ENCODE data around the gene CEP126.
A peak's percentile ranks its signal among the peaks of the same experiment; 100 is the strongest.

Gene CEP126

DNA sequence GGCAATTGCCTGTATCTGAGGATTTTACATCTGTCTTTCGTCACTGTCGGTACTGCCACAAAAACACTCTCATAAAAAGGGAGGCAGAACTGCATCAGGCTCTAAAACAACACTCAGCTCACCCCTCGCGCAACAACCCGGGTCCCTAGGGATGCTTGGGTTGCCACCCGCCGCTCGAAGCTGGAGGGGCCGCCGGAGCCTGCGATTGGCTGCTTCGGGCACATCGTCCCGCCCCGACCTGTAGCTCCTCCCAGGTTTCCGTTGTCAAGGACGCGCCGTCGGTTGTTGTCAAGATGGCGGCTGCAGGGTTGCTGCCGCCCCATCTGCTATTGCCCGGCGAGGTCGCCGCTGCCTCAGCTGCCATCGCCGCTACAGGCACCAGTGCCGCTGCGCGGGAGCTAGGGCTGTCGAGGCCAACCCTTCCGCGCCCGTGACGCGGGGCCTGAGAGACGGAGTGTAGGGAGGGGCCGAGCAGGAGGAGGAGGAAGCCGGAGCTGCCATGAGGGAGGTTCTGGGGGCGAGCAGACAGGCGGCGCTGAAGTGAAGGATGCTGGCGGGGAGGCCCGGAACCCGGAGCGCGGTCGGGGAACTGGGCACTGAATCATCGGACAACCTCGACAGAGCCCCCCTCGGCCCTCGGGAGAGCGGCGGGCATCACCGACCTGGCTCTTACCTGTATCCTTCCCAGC, at the start of gene CEP126:
CEP126 (plus strand) TSS at position 273 of the 689 bp plus-strand sequence; CDS start at position 548, 275 bp downstream.
- DNase-seq = peak; percentile 93

DNA sequence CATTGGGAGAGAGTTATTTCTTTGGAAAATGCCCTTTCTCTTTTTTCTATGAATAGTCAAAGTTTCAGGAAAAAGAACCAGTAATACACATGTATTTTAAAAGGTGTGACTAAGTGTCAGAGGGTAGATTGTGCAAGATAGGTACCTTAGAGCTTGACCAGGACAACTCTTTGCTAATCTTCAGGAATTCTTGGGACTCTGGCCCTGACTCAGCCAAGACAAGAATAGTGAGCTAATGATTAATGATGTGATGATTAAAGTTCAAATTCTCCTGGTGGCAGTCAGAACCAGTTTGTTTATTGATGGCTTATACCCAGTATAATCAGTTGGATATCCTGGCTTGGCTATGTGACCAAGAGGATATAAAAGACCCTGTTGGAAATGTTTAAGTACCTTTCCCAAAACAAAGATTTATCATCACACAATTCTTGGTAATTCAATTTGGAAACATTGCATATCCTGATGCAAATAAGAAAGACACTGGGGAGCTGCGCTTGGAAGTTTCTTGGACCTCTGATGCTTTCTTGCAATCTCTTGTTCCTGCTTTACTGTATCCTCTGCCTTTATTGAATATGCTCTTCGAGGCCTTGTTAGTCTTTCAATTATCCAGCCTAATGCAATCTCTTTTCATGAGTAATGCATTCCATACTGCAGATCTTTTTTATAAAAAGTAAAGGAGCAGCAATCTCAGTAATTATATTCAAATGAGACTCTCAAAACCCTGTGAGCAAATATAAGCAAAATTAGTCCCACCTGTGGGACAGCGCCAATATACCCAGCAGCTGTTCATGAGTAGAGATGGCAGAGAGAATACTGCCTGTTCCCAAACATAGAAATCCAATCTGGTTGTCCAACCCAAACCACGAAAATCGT, 48.0 kb upstream of the CEP126 start:
- no peak for DNase-seq

- DNase-seq = no peak
Measured at GRCh38 chr11:101867951-101868350, 46.9 kb upstream of the CEP126 start.

- no peak for DNase-seq
Measured at GRCh38 chr11:101870510-101870909, 44.3 kb upstream of the CEP126 start.

- DNase-seq = no peak
Measured at GRCh38 chr11:101872171-101872882, 42.5 kb upstream of the CEP126 start.

DNA sequence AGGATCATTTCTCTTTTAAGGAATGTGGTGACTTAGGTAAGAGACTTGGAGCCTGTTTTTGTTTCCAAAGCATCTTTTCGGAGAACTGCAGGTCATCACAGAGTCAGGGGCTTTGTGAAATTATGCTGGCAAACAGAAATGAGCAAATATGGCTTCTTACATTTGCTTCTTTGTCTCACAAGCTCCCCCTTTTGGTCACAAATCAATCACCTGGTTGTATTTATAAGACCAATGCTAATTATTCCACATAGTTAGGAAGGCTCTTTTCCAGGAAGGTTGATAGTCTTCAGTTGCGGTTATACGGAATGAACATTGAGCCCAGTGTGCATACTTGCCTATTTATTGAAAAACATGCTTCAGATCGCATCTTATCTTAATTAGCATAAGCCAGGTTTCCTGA, 34.6 kb upstream of the CEP126 start:
- DNase-seq = no peak

DNA sequence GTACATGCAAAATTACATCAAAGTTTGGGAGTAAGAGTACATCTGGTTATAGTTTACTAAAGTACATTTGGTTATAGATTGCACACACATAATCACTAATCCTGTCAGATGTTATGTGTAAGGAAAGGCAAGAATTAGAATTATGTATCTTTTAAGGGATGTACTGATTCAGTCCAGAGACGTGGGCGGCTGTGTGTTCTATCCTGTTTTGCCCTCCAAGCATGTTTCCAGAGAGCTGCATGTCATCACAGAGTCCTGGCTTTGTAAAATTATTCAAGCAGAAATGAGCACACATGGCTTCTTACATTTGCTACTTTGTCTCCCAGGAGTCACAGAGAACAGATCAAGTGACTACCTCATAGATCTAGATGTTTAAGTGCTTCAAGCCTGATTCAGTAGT, 33.2 kb upstream of the CEP126 start:
- DNase-seq = no peak

DNA sequence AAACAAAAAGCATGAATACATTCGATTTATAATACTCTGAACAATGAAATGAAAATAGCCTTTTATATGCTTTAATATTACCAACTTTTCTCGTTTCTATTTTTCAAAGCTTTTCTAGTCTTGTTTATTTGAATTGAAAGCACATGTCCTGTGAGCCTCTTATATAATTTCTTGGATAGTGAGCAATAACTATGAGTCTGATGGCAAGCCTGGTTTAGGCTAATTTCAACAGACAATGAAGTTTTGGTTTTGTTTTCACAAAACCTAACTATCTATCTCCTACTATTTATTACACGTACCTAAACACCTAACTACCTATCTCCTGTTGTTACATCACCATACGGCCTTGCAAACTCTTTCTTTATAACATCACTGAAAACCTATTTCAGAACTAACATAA, 29.2 kb upstream of the CEP126 start:
- no peak for DNase-seq

- DNase-seq = no peak
Measured at GRCh38 chr11:101889767-101890166, 25.0 kb upstream of the CEP126 start.

DNA sequence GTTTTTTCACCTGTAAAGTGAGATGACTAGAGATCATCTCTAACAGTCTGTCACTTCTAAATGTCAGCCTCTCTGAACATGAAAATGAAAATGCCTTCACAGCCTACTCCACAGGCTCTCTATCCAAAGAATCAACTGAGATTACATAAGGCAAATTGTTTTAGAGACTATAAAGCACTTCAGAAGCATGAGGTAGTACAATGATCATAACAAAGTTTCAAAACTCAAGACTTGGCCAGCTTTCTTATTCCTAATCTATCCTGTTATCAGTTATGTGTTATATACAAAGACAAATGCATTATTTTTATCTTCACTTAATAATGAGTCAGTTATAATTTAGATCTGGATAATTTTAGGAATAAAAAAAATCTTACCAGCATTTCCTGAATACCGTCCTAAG, 20.3 kb upstream of the CEP126 start:
- DNase-seq = no peak

- no peak for DNase-seq
Measured at GRCh38 chr11:101907815-101908214, 7.0 kb upstream of the CEP126 start.

GRCh38 chr11:101909087-101909486, 5.7 kb upstream of the CEP126 start:
- DNase-seq = no peak

GRCh38 chr11:101912823-101913284, 2.0 kb upstream of the CEP126 start:
- DNase-seq = no peak

DNA sequence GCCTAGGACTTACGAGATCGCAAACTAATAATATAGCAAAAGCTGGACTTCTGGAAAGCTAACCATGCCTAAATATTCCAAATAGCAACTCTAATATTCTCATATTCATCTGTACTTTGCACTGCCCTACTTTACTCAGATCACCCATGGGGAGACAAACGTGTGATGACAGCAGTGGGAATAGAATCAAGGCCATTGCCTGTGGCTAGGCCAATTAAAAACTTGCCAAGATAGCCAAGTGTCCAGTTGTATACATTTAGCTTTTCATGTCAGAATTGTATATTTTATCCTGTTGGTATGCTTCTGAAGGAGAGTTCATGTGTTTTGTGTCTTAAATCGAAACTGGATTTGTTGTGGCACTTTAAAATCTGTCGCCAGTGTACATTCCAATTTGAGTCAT, 1.2 kb upstream of the CEP126 start:
- DNase-seq = no peak

DNA sequence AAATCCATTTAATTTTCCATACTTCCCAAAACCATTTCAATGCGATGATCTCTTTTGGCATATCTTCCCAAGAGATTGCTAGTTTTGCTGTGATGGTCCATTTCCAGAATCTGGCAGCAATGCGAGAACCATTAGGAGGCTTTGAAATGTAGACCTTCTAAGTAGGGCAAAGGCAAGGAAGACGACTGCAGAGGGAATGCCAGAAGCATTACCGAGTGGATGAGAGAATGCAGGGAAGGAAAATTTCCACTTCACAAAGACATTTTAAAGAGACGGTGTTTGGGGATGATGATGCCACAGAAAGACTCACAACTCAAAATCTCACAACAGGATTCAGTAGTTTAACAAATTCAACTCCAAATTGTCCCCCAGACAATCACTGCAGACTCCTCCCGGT, 471 bp upstream of the CEP126 start:
- DNase-seq = no peak

DNA sequence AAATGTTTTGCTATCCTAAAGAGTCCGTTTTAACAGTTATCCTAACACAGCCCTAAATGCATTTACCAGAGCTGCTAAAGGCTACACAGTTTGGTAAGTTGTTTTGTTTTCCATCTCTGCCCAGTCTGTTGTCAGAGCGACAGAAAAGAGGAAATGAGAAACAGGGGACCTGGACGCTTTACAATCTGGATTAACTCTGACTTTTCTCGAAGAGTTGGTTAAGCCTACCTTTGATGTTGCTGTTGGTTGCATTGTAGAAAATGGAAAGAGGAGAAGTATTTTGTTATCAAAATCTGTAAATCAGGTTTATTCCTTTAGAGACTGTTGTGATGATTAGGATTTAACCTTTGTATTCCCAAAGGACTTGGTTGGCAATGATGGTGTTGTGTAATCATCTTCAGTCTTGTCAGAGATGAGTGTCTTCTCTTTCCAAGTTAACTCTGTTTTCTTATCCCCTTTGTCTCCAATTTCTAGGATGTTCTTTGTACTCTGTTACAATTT, 1.0 kb downstream of the CEP126 start:
- no peak for DNase-seq

DNA sequence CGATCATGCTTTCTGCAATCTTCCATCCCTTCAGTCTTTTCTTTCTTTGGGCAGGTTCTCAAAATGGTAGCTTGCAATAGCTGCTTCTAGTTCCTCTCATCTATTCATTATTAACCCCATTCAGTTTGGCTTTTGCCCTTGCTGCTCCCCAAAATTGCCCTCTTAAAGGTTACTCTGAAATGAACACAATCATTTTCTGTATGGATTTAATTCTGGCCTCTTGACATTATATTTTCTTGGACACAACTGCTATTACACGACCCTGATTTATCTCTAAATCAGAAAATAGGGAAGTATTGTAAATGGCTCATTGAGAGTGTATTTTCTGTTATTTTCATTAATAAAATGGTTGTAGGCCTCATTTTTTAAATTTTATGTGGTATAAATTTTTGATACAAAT, 1.6 kb downstream of the CEP126 start, which contains the start of gene ANGPTL5:
ANGPTL5 (minus strand) TSS at position 101 of the 400 bp plus-strand sequence. CDS start 8,613 bp downstream, outside the sequence.
- DNase-seq = no peak

- no peak for DNase-seq
Measured at GRCh38 chr11:101917226-101917625, 2.4 kb downstream of the CEP126 start.

DNA sequence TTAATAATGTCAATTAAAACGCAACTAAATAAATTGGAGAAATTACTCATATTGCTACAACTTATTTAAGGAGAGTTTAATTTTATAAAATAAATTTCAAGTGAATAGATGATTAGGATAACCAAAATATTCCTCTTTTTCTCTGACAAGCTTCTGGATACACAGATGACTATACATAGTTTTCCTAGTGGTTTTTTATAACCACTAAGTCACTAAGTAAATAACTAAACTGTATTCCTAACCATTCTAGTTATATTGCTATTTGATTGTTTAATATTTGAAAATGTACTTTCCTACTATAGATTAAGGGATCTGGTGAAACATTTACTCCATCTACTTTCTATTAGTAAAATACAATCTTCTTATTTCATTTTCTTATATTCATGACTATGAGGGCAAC, 6.2 kb downstream of the CEP126 start:
- DNase-seq = no peak

- DNase-seq = no peak
Measured at GRCh38 chr11:101923554-101923953, 8.7 kb downstream of the CEP126 start.

DNA sequence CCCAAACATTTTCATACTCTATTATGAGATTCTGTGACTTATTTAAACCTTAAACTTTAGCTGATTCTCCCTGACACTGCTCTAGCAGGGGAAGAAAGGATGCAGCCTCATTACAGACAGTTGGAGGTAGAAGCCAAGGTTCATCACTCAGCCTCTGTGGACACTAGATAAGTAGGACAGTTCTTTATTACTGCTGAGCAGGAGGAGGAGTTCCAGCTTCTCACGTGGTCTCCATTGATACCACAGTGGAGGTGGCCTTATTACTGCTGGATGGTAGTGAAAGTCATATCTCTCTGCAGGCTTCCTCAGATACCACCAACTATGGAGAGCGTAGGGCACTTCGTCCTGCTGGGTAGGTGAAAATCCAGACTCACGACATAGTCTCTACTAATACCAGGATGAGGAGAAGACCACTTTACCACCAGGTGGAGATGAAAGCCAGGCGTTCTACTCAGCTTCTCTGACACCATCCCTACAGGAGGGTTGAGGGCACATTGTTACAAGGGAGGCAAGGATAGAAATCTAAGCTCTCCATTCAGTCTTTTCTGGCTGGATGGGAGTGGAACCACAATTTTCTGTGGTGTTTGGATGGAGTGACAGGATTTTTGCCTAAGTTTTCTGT, 14.6 kb downstream of the CEP126 start:
- DNase-seq = no peak

DNA sequence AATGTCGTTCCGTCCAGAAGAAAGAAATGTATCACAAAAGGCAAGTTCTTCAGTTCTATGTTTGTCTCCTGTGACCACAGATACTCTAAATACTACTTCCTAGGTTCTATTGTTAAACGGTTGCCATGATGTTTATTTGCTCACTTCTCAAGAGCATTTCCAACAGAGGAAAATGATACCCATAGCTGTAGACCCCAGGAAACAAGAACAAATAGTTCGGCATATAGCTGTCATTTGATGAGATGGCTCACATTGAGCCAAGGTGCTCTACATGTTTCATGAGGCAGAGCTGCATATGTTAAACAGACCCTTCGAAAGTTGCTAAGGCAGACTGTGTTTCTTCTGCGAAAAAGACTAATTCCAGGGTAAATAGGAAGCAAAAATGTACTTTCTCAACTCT, 16.9 kb downstream of the CEP126 start:
- DNase-seq = no peak
